ENCODE data around the gene CD74. TPM values are rescaled to one million over a fixed set of nuclear protein-coding genes. Genes with fewer than 3 reads are reported as not detected.

The CD74 gene
- total RNA-seq, 4 donors from 2014 or later: 118 to 1,231 (median 675) TPM

- no peaks in the 10 kb centered on the region for H3K36me3 ChIP-seq
- no peak overlapping the region for H3K4me3 ChIP-seq
- no peaks in the 10 kb centered on the region for H3K9me3 ChIP-seq
- no peaks in the 10 kb centered on the region for H3K4me1 ChIP-seq
- TF ChIP-seq CTCF (IDR thresholded peaks at IDR 0.05) (no peak), POLR2A (IDR thresholded peaks at IDR 0.05) (no peak)
- H3K27ac ChIP-seq: no peak overlapping the region
- intact Hi-C loops (cut with DNase I; ENCODE audit: low total_unique reads): no loop called here
- H3K27me3 ChIP-seq: no peaks in the 10 kb centered on the region
- DNase-seq: no peak
Measured at GRCh38 chr5:150364004-150364403, 48.7 kb downstream of the CD74 start.

- H3K27ac ChIP-seq: no peak overlapping the region
- TF ChIP-seq POLR2A (IDR thresholded peaks at IDR 0.05): no peak
Measured at GRCh38 chr5:150363185-150363584, 49.5 kb downstream of the CD74 start.

GRCh38 chr5:150361301-150361700, 51.4 kb downstream of the CD74 start:
- intact Hi-C loops (cut with DNase I; ENCODE audit: low total_unique reads): no loop called here
- Histone ChIP-seq H3K27me3 (no peaks in the 10 kb centered on the region), H3K9me3 (no peaks in the 10 kb centered on the region), H3K4me1 (no peaks in the 10 kb centered on the region), H3K4me3 (no peak overlapping the region), H3K27ac (no peak overlapping the region), H3K36me3 (no peaks in the 10 kb centered on the region)
- DNase-seq: no peak
- TF ChIP-seq CTCF (IDR thresholded peaks at IDR 0.05) (no peak), POLR2A (IDR thresholded peaks at IDR 0.05) (no peak)

More at GRCh38 chr5:150363185-150363584, 49.5 kb downstream of the CD74 start:
- Histone ChIP-seq H3K36me3 (no peaks in the 10 kb centered on the region), H3K27me3 (no peaks in the 10 kb centered on the region), H3K4me1 (no peaks in the 10 kb centered on the region), H3K9me3 (no peaks in the 10 kb centered on the region), H3K4me3 (no peak overlapping the region)
- intact Hi-C loops (cut with DNase I; ENCODE audit: low total_unique reads): no loop called here
- no peak for DNase-seq

- H3K4me1 ChIP-seq: no peaks in the 10 kb centered on the region
- no peaks in the 10 kb centered on the region for H3K27me3 ChIP-seq
- TF ChIP-seq POLR2A (IDR thresholded peaks at IDR 0.05) (no peak), CTCF (IDR thresholded peaks at IDR 0.05) (no peak)
- H3K27ac ChIP-seq: peak overlapping the region in 1 of 2 donors; percentile 7
- intact Hi-C loops (cut with DNase I; ENCODE audit: low total_unique reads): no loop called here
- no peaks in the 10 kb centered on the region for H3K9me3 ChIP-seq
- no peaks in the 10 kb centered on the region for H3K36me3 ChIP-seq
- no peak for DNase-seq
- peak overlapping the region; percentile 38 to 87 for H3K4me3 ChIP-seq
Measured at GRCh38 chr5:150358261-150359095, 54.2 kb downstream of the CD74 start.

- intact Hi-C loops (cut with DNase I; ENCODE audit: low total_unique reads): no loop called here
- no peak for TF ChIP-seq CTCF (IDR thresholded peaks at IDR 0.05)
- TF ChIP-seq POLR2A (IDR thresholded peaks at IDR 0.05): peak in 1 of 2 donors; percentile 42
- Histone ChIP-seq H3K4me3 (peak within 1 kb of the TSS; percentile 38 to 87), H3K36me3 (no peaks in the 10 kb centered on the region), H3K9me3 (no peaks in the 10 kb centered on the region), H3K27ac (peak within 1 kb of the TSS; percentile 23 to 67), H3K4me1 (no peaks in the 10 kb centered on the region), H3K27me3 (no peaks in the 10 kb centered on the region)
- peak; percentile 96 to 98 for DNase-seq
Measured at GRCh38 chr5:150357326-150358260, 55.1 kb downstream of the CD74 start, which contains the start of gene TCOF1. TSS of gene TCOF1 (plus strand) at chr5:150357697. CDS start at chr5:150357747, 50 bp downstream.

Measured in uterus (tissue), 4 donors.